Fibroblast of villous mesenchyme (primary cell): ENCODE data around the gene KLF11. TPM values are rescaled to one million over a fixed set of nuclear protein-coding genes. Genes with fewer than 3 reads are reported as not detected.
A peak's percentile ranks its signal among the peaks of the same experiment; 100 is the strongest.

Experiments used
- DNase-seq: peaks from one replicate; pipeline ENCODE4 v3.0.0-alpha.2; 2010; ENCODE audit warnings: low read depth
- H3K4me3 ChIP-seq: 2 replicates; pipeline ENCODE4 v1.5.1; 2011; ENCODE audit warnings: low read depth, mild to moderate bottlenecking, low read length
- CTCF ChIP-seq: IDR thresholded peaks from 2 replicates; pipeline ENCODE4 v1.5.1; 2012; ENCODE audit warnings: low read depth, mild to moderate bottlenecking, low read length; ENCODE audit not compliant: insufficient read depth
- total RNA-seq: library from RNA; depleted of rRNA; stranded (reverse); fragments of >200 nt; gene quantifications from 2 replicates; pipeline ENCODE4 v1.2.3, GENCODE V29; 2012

Gene KLF11
- total RNA-seq, 1 donor: 6.9 TPM

GRCh38 chr2:10067881-10068280 is 24.5 kb downstream of the KLF11 start:
- no peak for TF ChIP-seq CTCF
- no peak for DNase-seq
- H3K4me3 ChIP-seq: no peak overlapping the region

- no peak for TF ChIP-seq CTCF
- DNase-seq: no peak
- H3K4me3 ChIP-seq: no peak overlapping the region
Observed at GRCh38 chr2:10071176-10071575, 27.8 kb downstream of the KLF11 start.

GRCh38 chr2:10071595-10071994 is 28.2 kb downstream of the KLF11 start:
- no peak overlapping the region for H3K4me3 ChIP-seq
- no peak for DNase-seq
- no peak for TF ChIP-seq CTCF

- peak; percentile 86 for TF ChIP-seq CTCF
- DNase-seq: peak; percentile 88
- no peak overlapping the region for H3K4me3 ChIP-seq
Observed at GRCh38 chr2:10072656-10073480, 29.5 kb downstream of the KLF11 start.

GRCh38 chr2:10073706-10074105 is 30.4 kb downstream of the KLF11 start:
- DNase-seq: no peak
- H3K4me3 ChIP-seq: no peak overlapping the region
- TF ChIP-seq CTCF: no peak

- no peak overlapping the region for H3K4me3 ChIP-seq
- no peak for DNase-seq
- no peak for TF ChIP-seq CTCF
Observed at GRCh38 chr2:10075101-10075500, 31.8 kb downstream of the KLF11 start.
